Liver (tissue), 9 donors: ENCODE measurements around the gene ARMC12. TPM values are rescaled to one million over a fixed set of nuclear protein-coding genes. Genes with fewer than 3 reads are reported as not detected.

Experiments used
- DNase-seq: peaks from one replicate; pipeline ENCODE4 v3.0.0-alpha.2; 2017; ENCODE audit warnings: low spot score
- H3K27ac ChIP-seq, 2 donors: one replicate each; pipeline ENCODE4 v1.7.0; 2013; ENCODE audit warnings: inconsistent platforms in 2 of 2, low read length in 2 of 2, control low read depth in 1 of 2, low read depth in 1 of 2, mild to moderate bottlenecking in 1 of 2
- H3K27me3 ChIP-seq, 4 donors: one replicate each; pipeline versions ENCODE4 v1.6.1 to v1.7.0; 2013; ENCODE audit warnings: low read length in 3 of 4, inconsistent platforms in 1 of 4, mild to moderate bottlenecking in 1 of 4, moderate library complexity in 1 of 4; ENCODE audit not compliant: control insufficient read depth in 4 of 4, insufficient read depth in 4 of 4
- H3K36me3 ChIP-seq, 4 donors: one replicate each; pipeline versions ENCODE4 v1.6.1 to v1.7.0; 2013; ENCODE audit warnings: low read length in 3 of 4, mild to moderate bottlenecking in 3 of 4, low read depth in 1 of 4, moderate library complexity in 1 of 4; ENCODE audit not compliant: control insufficient read depth in 4 of 4, insufficient read depth in 3 of 4
- H3K4me1 ChIP-seq, 4 donors: one replicate each; pipeline versions ENCODE4 v1.6.1 to v1.7.0; 2013; ENCODE audit warnings: low read length in 3 of 4, mild to moderate bottlenecking in 3 of 4, moderate library complexity in 1 of 4; ENCODE audit not compliant: control insufficient read depth in 4 of 4, insufficient read depth in 4 of 4
- H3K4me3 ChIP-seq, 3 donors: one replicate each; pipeline versions ENCODE4 v1.6.1 to v1.7.0; 2013; ENCODE audit warnings: low read length in 3 of 3, control low read depth in 1 of 3, low read depth in 1 of 3, mild to moderate bottlenecking in 1 of 3
- H3K9ac ChIP-seq, 2 donors: one replicate each; pipeline ENCODE4 v1.7.0; 2013; ENCODE audit warnings: low read length in 2 of 2, mild to moderate bottlenecking in 2 of 2, moderate library complexity in 2 of 2, control low read depth in 1 of 2, low read depth in 1 of 2
- H3K9me3 ChIP-seq, 4 donors: one replicate each; pipeline versions ENCODE4 v1.6.1 to v1.7.0; 2013; ENCODE audit warnings: low read length in 3 of 4; ENCODE audit not compliant: control insufficient read depth in 4 of 4
- ATF3 ChIP-seq: IDR thresholded peaks from 2 replicates; pipeline ENCODE4 v1.6.1; 2016; ENCODE audit warnings: antibody characterized with exemption
- CTCF ChIP-seq: fragments of 150-350 bp; IDR thresholded peaks from 2 replicates; pipeline ENCODE4 v1.5.1; 2017; ENCODE audit warnings: improper control_type of control experiment, low read depth, low read length; ENCODE audit not compliant: missing input control
- EGR1 ChIP-seq, 2 donors: IDR thresholded peaks; 2 replicates each; pipeline ENCODE4 v1.6.1; 2016 to 2018; ENCODE audit warnings: antibody characterized with exemption in 2 of 2, low read depth in 2 of 2
- FOXA1 ChIP-seq: IDR thresholded peaks from 2 replicates; pipeline ENCODE4 v1.6.1; 2016; ENCODE audit warnings: antibody characterized with exemption
- FOXA2 ChIP-seq: IDR thresholded peaks from 2 replicates; pipeline ENCODE4 v1.6.1; 2016; ENCODE audit warnings: antibody characterized with exemption
- GABPA ChIP-seq, 2 donors: IDR thresholded peaks in 1 of 2; conservative IDR thresholded peaks in 1 of 2; 2 replicates each; pipeline ENCODE4 v1.6.1; 2016; ENCODE audit warnings: antibody characterized with exemption in 2 of 2, mild to moderate bottlenecking in 1 of 2, moderate library complexity in 1 of 2
- HNF4A ChIP-seq, 2 donors: conservative IDR thresholded peaks; 2 replicates each; pipeline ENCODE4 v1.6.1; 2016; ENCODE audit warnings: antibody characterized with exemption in 2 of 2, mild to moderate bottlenecking in 2 of 2
- HNF4G ChIP-seq: IDR thresholded peaks from 2 replicates; pipeline ENCODE4 v1.6.1; 2016; ENCODE audit warnings: antibody characterized with exemption
- JUND ChIP-seq, 2 donors: IDR thresholded peaks; 2 replicates each; pipeline ENCODE4 v1.6.1; 2016; ENCODE audit warnings: antibody characterized with exemption in 2 of 2
- MAX ChIP-seq: IDR thresholded peaks from 2 replicates; pipeline ENCODE4 v1.6.1; 2016; ENCODE audit warnings: antibody characterized with exemption
- NR2F2 ChIP-seq: IDR thresholded peaks from 2 replicates; pipeline ENCODE4 v1.6.1; 2016; ENCODE audit warnings: antibody characterized with exemption
- RAD21 ChIP-seq, 2 donors: IDR thresholded peaks; 2 replicates each; pipeline ENCODE4 v1.6.1; 2016; ENCODE audit warnings: antibody characterized with exemption in 2 of 2, mild to moderate bottlenecking in 2 of 2
- REST ChIP-seq: IDR thresholded peaks from 2 replicates; pipeline ENCODE4 v1.6.1; 2016; ENCODE audit warnings: antibody characterized with exemption, mild to moderate bottlenecking
- RXRA ChIP-seq, 2 donors: IDR thresholded peaks; 2 replicates each; pipeline ENCODE4 v1.6.1; 2017 to 2018; ENCODE audit warnings: antibody characterized with exemption in 2 of 2, mild to moderate bottlenecking in 1 of 2
- SP1 ChIP-seq: IDR thresholded peaks from 2 replicates; pipeline ENCODE4 v1.6.1; 2018; ENCODE audit warnings: antibody characterized with exemption, mild to moderate bottlenecking
- TAF1 ChIP-seq: conservative IDR thresholded peaks from 2 replicates; pipeline ENCODE4 v1.6.1; 2016; ENCODE audit warnings: antibody characterized with exemption, mild to moderate bottlenecking
- YY1 ChIP-seq: IDR thresholded peaks from 2 replicates; pipeline ENCODE4 v1.6.1; 2016; ENCODE audit warnings: antibody characterized with exemption, mild to moderate bottlenecking
- ZBTB33 ChIP-seq: IDR thresholded peaks from 2 replicates; pipeline ENCODE4 v1.6.1; 2016; ENCODE audit warnings: antibody characterized with exemption
- WGBS: extraction: QIAGEN DNeasy Blood & Tissue Kit; methylation state at CpG from one replicate; pipeline ENCODE4 v1.1.7; 2013; 5-methylcytosine and 5-hydroxymethylcytosine counted together
- polyA plus RNA-seq, 2 donors: library from polyadenylated mRNA; stranded (reverse) in 1 of 2; unstranded in 1 of 2; fragments of 200-250 nt in 1 of 2; fragments of >200 nt in 1 of 2; fragmentation: Nextera tagmentation in 1 of 2; extraction: Ambion mirVana in 1 of 2; gene quantifications; one replicate each; pipeline versions ENCODE4 v1.2.1 to v1.2.3, GENCODE V29; 2013 to 2015
- total RNA-seq, 2 donors: library from RNA; depleted of rRNA; stranded (reverse); fragments of >200 nt; gene quantifications; one replicate each; pipeline ENCODE4 v1.2.3, GENCODE V29; 2014
- donor health status: healthy.
- donor health status: healthy.
- donor health status: healthy.
- donor health status: healthy.
- donor health status: healthy.

Gene ARMC12
- total and polyA plus RNA-seq, 4 donors, result 0.42 to 0.64 (median 0.43) TPM; not detected in 1

GRCh38 chr6:35719830-35720733 is 16.8 kb upstream of the ARMC12 start:
- Histone ChIP-seq H3K4me3 (no peak overlapping the region), H3K27me3 (no peaks in the 10 kb centered on the region), H3K9me3 (no peaks in the 10 kb centered on the region), H3K4me1 (peaks cover 15 to 37% (median 30%) of the 10 kb centered on the region in 4 donors), H3K36me3 (no peaks in the 10 kb centered on the region), H3K27ac (peak overlapping the region; percentile 26 to 51), H3K9ac (no peak overlapping the region)
- WGBS, result 65% methylated on average over 21 of the region's 21 CpGs
- TF ChIP-seq FOXA1 (no peak), ATF3 (no peak), YY1 (no peak), SP1 (peak; percentile 8), FOXA2 (no peak)
- no peak for DNase-seq

- Histone ChIP-seq H3K9ac (no peak overlapping the region), H3K27ac (peak overlapping the region; percentile 44 to 70), H3K4me1 (peaks cover 24 to 59% (median 51%) of the 10 kb centered on the region in 4 donors), H3K9me3 (no peaks in the 10 kb centered on the region), H3K4me3 (no peak overlapping the region), H3K36me3 (no peaks in the 10 kb centered on the region), H3K27me3 (no peaks in the 10 kb centered on the region)
- no peak for DNase-seq
- peak; percentile 98 for TF ChIP-seq MAX
- TF ChIP-seq JUND (IDR thresholded peaks at IDR 0.05), result peak in 1 of 2 donors; percentile 4
- TF ChIP-seq RXRA (IDR thresholded peaks at IDR 0.05), result peak; percentile 79 to 89
- TF ChIP-seq YY1, result peak; percentile 73
- TF ChIP-seq FOXA1, result no peak
- peak in 1 of 2 donors; percentile 67 for TF ChIP-seq RAD21 (IDR thresholded peaks at IDR 0.05)
- TF ChIP-seq TAF1, result peak; percentile 60
- peak in 1 of 2 donors; percentile 50 for TF ChIP-seq EGR1 (IDR thresholded peaks at IDR 0.05; ENCODE audit: low read depth in 2 of 2)
- TF ChIP-seq GABPA (IDR thresholded peaks at IDR 0.05 in 1 of 2, conservative IDR thresholded peaks at IDR 0.05 in 1 of 2), result peak; percentile 28 to 68
- TF ChIP-seq HNF4G, result peak; percentile 51
- peak; percentile 74 to 77 for TF ChIP-seq HNF4A (conservative IDR thresholded peaks at IDR 0.05)
- no peak for TF ChIP-seq FOXA2
- peak; percentile 70 for TF ChIP-seq NR2F2
- TF ChIP-seq ATF3, result no peak
- TF ChIP-seq REST, result no peak
- no peak for TF ChIP-seq CTCF
- TF ChIP-seq SP1, result peak; percentile 98
- peak; percentile 24 for TF ChIP-seq ZBTB33
- 22% methylated on average over 10 of the region's 10 CpGs for WGBS
These were observed 14.6 kb upstream of the ARMC12 start for GRCh38 chr6:35722121-35722761.
